GM19035 (cell line): Measurements from ENCODE around the gene GIT2.
"Not testable (repeated sequence)": the region's sequence is repeated elsewhere in the genome, so short reads cannot be mapped to it uniquely, and the experiment has no call there.

ENCODE experiments used
- ATAC-seq: cut with Tn5 transposase; IDR thresholded peaks from one replicate; pipeline ENCODE4 v1.9.1; 2021; ENCODE audit not compliant: unreplicated experiment

The GIT2 gene

DNA sequence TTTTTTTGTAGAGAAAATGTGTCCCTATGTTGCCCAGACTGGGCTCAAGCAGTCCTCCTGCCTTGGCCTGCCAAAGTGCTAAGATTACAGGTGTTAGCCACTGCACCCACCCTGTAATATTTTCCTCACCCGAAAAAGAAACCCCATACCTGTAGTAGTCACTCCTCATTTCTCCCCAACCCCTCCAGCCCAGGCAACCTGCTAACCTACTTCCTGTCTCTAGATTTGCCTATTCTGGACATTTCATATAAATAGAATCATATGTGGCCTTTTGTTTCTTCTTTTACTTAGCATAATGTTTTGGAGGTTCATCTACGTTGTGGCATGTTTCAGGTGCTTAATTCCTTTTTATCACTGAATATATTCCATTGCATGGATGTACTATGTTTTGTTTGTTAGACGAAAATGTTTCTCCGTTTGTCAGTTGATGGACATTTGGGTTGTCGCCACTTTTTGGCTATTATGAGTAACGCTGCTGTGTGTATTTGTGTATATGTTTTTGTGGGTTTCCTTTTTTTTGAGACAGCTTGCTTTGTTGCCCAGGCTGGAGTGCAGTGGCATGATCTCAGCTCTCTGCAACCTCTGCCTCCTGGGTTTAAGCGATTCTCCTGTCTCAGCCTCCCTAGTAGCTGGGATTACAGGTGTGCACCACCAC, 9.3 kb upstream of the GIT2 start:
- ATAC-seq = peak; percentile 55

DNA sequence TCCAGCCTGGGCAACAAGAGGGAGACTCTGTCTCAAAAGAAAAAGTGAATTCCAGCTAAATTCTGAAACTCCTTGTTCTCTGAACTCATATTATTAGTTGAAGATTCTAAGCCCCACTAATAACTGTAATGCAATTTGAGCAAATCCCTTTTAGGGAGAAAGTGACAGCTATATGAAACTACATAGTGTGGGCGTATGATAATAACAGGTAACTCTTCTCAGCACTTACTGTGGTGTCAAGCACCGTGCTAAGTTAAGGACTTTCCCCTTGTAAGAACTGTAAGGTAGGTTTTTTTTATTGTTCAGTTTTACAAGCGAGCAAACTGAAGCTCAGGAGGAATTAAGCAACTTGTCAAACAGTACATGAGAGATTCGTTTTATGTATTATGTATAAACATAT, 8.4 kb upstream of the GIT2 start:
- ATAC-seq = peak; percentile 42

DNA sequence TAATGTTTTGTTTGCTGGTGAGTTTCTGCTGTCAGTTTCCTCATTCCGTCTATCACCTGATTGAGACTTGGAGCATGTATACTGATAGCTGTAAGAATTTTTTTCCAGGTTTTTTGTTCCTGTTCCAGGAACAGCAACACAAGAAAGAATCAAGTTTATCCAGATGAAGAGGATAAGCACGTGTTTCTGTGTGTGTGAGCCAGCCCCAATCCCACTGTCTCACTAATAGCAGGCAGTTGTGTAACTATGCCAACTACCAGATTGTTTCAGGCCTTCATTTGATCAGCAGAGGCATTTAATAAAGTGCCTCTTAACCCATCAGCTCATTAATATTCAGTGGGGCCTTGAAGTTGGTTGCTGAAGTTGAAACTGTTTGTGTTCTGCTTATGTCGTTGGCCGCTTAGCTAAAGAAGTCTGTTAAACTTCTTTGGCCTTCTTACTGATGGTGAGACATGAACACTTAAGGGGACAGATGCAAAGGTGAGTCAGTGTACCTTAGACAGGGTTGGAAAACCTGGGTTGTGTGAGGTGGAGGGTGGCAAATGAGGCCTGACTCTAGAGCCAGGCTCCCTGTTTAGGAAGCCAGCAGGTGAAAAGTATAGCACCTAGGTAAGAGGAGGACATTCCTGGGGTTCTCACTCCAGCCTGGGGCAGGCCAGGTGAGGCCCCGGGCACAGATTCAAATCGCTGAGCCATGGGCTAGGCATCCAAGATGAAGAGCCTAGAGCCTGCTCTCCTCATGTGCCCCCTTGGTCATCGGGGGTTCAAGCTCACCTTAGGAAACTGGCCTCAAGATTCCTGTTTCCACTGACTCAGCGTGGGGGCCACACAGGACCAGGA, 6.7 kb upstream of the GIT2 start:
- no peak for ATAC-seq

DNA sequence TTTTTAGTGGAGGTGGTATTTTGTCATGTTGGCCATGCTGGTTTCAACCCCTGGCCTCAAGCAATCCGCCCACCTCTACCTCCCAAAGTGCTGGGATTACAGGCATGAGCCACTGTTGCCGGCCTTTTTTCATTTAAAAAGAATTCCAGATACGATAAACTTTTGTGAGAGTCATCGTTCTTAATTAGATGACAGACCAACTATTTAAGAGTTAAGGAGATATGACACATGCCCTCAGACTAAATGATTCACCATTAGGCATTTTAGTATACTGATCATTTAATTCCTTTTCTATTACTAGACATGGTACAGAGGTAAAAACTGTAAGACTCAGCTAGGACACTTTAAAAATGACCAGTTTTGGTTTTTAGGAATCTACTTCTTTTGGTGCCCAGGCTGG, 5.4 kb upstream of the GIT2 start:
- ATAC-seq = no peak

DNA sequence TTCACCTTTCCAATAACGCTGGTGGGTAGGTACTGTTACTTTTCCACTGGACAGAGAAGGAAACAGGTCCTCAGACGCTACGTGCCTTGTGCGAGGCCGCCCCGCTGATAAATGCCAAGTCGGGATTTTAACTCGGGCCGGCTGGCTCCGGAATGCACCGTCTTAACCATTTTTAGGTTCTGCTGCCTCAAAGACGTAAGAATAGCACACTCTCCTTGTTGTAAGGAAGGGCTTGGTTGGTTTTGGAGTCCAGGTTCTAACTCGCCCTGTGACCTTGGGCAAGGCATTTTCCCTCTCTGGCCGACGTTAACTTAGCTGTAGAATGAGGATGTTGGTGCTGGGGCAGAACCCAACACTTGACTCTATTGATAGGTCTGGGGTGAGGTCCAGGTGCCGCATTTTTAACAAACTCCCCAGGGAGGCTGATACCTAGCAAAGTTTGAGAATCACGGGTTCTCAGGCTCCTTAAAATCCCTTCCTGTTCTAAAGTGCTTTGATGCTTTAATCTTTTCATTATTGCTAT, 3.9 kb upstream of the GIT2 start:
- ATAC-seq = no peak

DNA sequence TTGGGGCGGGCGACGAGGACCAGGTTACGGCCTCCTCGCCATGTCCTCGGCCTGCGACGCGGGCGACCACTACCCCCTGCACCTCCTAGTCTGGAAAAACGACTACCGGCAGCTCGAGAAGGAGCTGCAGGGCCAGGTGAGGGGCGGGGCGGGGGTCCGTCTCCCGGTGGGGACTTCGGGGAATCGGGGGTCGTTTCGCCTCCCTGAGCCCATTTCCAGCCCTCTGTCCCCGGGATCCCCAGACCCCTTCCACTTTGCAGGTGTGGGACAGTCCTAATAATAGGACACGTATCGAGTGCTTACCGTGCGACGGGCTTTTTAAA, 3.4 kb upstream of the GIT2 start:
- ATAC-seq = no peak

DNA sequence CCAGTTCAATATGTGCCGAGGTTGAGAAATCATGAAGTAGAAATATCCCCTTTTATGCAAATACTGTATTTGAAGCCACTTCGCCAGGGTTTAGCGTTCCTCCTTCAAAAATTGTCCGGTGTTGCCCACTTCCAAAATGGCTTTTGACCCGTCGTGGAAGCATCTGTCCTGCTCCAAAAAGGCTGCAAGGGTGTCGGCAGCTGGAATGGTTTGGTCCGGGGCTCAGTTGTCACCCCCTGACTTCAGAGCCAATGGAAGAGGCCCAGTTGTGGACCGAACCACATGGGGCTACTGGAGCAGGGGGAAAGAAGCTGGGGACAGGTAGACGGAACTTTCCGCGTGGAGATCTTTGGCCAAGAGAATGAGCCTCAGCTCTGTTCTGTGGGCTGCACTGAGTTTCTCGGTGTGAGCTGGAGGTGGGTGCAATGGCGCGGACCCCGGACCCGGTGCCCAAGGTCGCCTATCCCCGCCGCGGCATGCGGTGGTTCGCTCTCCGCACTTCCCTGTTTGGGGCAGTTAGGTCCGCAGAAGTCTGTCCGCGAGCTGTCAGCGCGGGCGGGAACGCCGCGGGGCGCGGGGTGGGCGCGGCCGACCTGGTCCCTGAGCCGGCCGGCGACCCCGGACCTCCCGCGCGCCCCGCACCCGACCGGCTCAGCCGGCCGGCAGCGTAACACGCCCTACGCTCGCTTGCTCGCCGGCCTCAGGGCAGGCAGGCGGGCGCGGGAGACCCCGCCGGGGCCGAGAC, 2.9 kb upstream of the GIT2 start, which contains the start of gene ANKRD13A:
TSS of gene ANKRD13A (plus strand) at position 527 of the 745 bp plus-strand sequence. CDS start 259 bp downstream, outside the sequence.
- ATAC-seq = peak; percentile 52

DNA sequence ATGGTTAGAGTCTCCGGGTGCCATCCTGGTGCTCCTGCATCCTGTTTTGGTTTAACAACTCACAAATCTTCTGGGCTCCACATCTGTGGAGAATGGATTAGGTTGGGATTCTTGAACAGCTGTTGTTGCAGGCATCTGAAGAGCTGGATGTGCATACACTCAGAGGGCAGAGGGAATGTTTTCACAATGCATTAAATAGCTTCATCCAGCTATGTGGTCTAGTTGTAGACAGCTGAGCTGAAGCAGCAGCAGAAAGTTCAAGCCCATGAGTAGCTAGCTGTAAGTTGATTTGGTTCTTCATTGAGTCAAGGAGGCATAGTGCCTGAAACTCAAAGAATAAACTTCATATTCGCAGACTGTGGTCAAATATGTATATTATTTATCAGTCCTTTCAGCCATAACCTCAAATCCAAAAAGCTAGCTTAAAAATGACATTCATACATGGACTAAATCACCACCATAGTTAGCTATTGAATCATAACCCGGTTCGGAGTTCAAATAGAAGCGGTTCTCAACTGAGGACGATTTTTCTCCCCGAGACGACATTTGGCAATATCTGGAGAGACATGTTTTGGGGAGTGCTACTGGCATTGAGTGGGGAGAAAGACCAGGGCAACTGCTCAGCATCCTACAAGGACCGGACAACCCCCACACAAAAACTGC, 2.2 kb upstream of the GIT2 start:
- ATAC-seq = no peak

DNA sequence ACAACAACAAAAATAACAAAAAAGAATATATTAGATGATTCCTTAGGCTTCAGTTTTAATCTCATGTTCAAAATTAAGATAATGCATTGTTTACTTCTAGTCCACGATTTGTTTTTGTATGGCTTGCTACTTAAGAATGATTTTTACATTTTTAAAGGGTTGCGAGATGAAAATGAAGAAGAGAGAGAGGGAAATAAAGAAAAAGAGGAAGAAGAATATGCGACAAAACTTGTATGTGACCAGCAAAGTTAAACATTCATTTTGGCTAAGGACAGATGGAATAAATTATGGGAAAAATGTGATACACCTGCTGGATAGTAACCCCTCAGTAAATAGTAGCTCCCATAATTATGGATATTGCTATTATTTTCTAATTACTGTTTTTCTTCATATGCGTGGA, 1.2 kb upstream of the GIT2 start:
- no peak for ATAC-seq

DNA sequence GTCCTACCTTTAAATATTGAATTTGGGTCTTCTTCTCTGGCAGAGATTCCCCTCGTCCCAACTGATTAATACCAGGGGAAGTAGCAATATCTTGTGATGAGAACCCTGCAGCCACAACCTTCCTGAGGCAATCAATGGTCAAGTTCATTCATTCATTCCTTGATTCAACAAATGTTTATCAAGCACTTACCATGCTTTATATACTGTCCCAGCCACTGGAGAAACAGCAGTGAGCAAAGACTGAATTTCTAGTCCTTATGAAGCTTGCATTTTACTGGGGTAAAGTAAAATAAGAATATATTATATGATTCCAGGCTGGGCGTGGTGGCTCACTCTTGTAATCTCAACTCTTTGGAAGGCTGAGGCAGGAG, 300 bp upstream of the GIT2 start:
- no peak for ATAC-seq

DNA sequence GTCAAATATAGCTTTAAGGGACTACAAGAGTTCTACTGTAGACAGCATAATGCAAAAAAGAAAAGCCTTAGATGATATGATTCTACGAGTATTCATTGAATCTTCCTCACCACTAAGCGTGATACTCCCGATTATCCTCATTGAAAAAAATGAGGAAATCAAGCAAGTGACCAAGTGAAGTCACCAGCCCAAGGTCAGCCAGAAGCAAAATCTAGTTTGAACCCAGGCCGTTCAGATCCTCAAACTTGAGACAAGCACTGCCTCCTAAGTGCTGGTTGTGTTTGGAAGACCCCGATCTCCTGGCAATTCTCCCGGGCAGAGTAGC, 845 bp downstream of the GIT2 start:
- ATAC-seq = no peak

DNA sequence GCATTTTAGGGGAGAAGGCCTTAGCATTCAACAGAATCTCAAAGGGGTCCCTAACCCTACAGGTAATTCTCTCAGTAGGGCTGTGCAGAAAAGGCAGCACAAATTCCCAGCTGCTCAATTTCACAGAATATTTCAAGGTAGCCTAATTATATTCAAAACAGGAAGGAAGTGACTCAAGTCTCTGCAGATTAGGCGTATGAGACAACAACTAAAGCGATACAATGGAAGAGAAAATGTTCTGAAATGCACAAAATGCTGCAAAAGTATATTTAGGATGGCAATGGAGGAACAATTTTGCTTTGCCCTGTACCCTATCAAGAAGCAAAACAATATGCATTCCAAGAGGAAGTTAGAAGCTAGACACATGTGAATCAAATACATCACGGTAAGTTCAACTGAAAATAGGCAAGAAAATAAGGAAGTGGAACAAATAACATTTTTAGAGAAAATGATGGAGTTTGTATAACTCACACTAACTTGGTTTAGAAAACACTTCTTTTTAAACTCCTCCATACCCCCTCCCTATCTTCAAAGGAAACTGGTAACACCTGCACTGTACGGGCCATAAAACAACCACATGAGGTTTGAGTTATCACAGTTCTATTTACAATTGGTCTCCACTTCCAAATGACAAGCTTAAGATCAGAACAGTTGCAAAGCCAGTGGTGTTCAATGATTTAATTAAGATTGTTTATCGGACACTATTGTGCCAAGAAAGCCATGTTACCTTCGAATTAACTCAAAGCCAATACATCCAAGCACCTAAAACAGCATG, 1.6 kb downstream of the GIT2 start:
- no peak for ATAC-seq

DNA sequence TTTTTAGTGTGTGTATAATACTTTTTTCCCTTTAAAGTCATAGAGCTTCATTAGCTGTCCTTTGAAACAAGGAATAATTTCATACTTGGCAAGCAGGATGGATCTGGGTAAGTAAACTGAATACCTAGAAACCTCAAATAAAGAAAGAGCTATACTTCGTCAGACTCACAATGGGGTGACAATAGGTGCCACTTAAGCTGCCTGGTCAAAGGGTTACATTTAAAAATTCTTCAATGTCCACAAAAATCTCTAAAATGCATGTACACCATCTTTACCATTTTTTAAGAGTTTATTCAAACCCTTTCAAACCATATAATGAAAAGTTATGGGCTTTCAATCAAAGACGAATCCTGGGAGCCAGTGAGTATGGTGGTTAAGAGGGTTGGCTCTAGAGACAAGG, 3.1 kb downstream of the GIT2 start:
- no peak for ATAC-seq

DNA sequence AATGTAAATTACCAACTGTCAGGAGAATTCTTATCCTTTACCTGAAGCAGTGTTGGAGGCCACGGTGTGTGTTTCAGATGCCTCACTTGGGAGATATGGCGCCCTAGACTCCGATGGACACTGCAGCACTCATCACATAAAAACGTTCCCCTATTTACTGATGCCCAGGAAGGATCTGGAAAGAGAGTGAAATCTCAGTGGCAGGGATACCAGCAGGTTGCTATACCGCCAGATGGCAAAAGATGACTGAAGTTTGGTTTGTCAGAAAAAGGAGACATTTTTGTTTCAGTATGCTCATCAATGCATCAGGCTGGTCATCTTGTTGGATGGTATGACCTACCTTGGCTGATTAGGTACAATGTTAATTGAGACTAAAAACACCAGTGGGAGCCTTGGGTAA, 4.6 kb downstream of the GIT2 start:
- ATAC-seq = no peak

DNA sequence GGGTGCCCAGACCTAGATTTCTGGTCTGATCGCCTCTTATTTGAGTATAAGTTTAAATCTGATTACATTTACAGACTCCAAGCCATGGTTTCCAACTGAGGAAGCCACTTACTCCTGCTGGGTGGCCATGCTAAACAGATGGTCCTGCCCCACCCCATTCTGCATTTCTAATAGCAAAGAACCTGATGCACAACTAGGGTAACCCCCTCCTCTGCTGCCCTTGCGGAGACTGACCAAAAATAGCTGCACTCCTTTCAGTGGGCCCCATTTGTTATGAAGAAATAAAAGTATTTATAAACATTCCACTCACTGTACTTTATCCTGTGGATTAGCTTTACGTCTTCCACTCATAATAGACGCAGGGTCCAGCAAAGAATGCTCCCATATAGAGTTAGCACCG, 6.8 kb downstream of the GIT2 start:
- no peak for ATAC-seq

DNA sequence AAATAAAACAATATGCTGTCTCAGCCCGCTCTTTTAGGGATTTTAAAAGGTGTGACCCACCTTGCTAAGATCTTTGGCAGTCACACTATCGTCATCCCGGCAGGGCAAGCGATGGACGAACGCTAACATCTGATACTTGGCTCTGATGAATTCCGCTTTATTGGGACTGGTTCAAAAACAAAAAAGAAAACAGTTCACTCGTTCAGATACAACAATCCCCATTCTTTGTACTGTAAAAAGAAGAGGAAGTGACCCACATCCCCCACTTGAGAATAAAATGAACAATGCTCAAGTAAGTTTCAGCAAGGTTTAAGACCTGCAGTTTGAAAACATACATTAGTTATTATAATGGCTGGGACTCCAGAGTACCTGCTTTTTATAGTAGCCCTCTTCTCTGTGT, 7.3 kb downstream of the GIT2 start:
- ATAC-seq = no peak

DNA sequence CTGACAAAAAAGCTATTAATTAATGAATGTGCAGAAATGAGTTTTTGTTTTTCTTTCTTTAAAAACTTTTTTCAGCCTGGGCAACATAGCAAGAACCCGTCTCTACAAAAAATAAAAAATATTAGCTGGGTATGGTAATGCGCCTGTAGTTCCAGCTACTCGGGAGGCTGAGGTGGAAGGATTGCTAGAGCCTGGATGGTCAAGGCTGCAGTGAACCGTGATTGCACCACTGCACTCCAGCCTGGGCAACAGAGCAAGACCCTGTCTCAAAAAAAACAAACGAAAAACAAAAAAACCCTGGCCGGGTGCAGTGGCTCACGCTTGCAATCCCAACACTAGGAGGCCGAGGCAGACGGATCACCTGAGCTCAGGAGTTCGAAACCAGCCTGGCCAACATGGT, 7.9 kb downstream of the GIT2 start:
- ATAC-seq = no peak

DNA sequence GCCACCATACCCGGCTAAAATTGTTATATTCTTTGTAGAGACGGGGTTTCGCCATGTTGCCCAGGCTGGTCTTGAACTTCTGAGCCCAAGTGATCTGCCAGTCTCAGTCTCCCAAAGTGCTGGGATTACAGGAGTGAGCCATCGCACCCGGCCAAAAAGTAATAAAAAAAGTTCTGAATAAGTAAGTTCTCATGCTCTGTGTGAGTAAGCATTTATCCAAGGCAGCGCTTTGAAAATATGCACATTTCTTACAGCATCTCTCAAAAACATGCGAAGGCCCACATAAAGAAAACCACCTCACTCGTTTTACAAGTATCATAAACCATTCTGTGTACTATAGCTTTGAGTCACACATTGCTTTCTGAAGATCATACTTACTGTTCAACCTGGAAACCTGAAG, 8.6 kb downstream of the GIT2 start:
- ATAC-seq = no peak

DNA sequence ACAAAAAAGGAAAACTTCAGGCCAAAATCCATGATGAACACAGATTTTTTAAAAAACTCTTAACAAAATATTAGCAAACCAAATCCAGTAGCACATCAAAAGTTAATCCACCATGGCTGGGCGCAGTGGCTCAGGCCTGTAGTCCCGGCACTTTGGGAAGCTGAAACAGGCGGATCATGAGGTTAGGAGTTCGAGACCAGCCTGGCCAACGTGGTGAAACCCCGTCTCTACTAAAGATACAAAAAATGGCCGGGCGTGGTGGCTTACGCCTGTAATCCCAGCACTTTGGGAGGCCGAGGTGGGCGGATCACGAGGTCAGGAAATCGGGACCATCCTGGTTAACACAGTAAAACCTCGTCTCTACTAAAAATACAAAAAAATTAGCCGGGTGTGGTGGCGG, 9.9 kb downstream of the GIT2 start:
- not testable (repeated sequence) for ATAC-seq

DNA sequence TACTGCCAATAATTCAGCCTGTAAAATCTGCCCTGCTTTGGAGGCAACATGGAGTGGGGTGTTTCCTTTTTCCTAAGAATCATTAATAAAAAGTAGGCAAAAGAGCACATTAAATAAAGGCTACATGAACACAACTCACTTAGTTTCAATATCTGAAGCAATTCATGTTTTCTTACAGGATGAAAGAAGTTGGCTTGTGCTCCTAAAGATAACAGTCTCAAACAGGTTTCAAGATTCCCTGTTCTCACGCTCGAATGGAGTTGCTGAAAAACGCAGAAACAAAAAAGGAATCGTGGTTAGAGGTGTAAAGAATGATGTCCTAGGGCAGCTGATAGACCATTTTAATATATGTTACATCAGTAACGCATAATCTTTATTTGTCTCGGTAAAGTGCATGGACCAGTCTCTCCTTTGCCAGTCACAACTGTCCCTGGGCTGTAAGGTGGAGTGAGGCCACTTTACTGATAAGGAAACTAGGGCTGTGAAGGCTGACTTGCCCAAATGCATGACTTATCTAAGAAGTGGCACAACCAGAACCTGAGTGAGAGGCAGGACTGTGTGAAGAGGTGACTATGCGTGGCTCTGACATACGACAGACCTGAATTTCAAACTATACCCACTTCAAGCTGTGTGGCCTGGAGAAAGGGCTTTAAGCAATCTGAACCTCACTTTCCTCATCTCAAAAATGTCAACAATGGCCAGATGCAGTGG, 12.6 kb downstream of the GIT2 start:
- no peak for ATAC-seq
